B cell (primary cell): ENCODE results near the gene MED20.

Experiments used
- CTCF ChIP-seq: fragments of 200-600 bp; IDR thresholded peaks from one replicate; pipeline ENCODE4 v1.8.0; 2022; ENCODE audit warnings: antibody characterized with exemption, mild to moderate bottlenecking
- EZH2 ChIP-seq: IDR thresholded peaks from 2 replicates; pipeline ENCODE4 v1.6.1; 2012; ENCODE audit warnings: borderline replicate concordance, low read depth, mild to moderate bottlenecking, moderate library complexity, low read length; ENCODE audit not compliant: insufficient read depth, poor library complexity, severe bottlenecking

GRCh38 chr6:41878961-41879405, 42.0 kb downstream of the MED20 start:
- TF ChIP-seq CTCF (no peak), EZH2 (no peak)
